ENCODE results near the gene DCLK2. TPM values are rescaled to one million over a fixed set of nuclear protein-coding genes. Genes with fewer than 3 reads are reported as not detected.

The DCLK2 gene
- total and polyA plus RNA-seq, 2 of the 13 experiments (the other 11 are each of a cell fraction or from before 2014, with no cell fraction given), result not detected

GRCh38 chr4:150072471-150072870, 5.8 kb upstream of the DCLK2 start:
- in situ Hi-C loops (cut with HindIII; ENCODE audit: extremely low pct_ligation_motif_present, low pct_unique_long_range_greater_than_20kb), result no loop called here

GRCh38 chr4:150072906-150073714, 5.1 kb upstream of the DCLK2 start:
- no peak for FAIRE-seq
- H3K9me3 ChIP-seq (ENCODE audit: low read length), result no peaks in the 10 kb centered on the region
- BruUV-seq (replicated peaks), result no TSS peak
- H3K4me2 ChIP-seq (ENCODE audit: low read depth, low read length), result no peak overlapping the region
- no peak overlapping the region for H2AFZ ChIP-seq (ENCODE audit: low read length)
- no peak overlapping the region for H3K4me3 ChIP-seq (replicated peaks in 1 of 3; ENCODE audit: insufficient read depth in 1 of 3, low read depth in 2 of 3, low read length in 3 of 3)
- ATAC-seq, result no peak
- ChIA-PET POLR2A (no interaction called here), CTCF (ENCODE audit: low intra/inter-chr PET ratio, low total read pairs) (no interaction called here)
- H3K36me3 ChIP-seq (replicated peaks in 1 of 2; ENCODE audit: control insufficient read depth in 1 of 2, insufficient read depth in 2 of 2, low read length in 2 of 2), result no peaks in the 10 kb centered on the region
- WGBS (ENCODE audit: low lambda C conversion rate), result 0% methylated on average over 2 of the region's 2 CpGs
- H3K27me3 ChIP-seq (ENCODE audit: control insufficient read depth in 1 of 2, insufficient read depth in 2 of 2, low read length in 2 of 2), result peaks cover 0 to 5% of the 10 kb centered on the region in 2 experiments; a peak in 1 of 5 replicates
- intact Hi-C loops (cut with micrococcal nuclease; ENCODE audit: unreplicated experiment) (no loop called here), in situ Hi-C loops (cut with HindIII; ENCODE audit: extremely low pct_ligation_motif_present, low pct_unique_long_range_greater_than_20kb) (no loop called here)
- DNase-seq (ENCODE audit: low spot score), result no peak
- no peak overlapping the region for H3K27ac ChIP-seq (ENCODE audit: extremely low read length, insufficient read depth, low read length)
- no peak overlapping the region for H3K9ac ChIP-seq (ENCODE audit: insufficient read depth, low read depth, low read length)
- H3K79me2 ChIP-seq (ENCODE audit: insufficient read depth, low read length), result no peaks in the 10 kb centered on the region
- no peaks in the 10 kb centered on the region for H3K4me1 ChIP-seq (ENCODE audit: insufficient read depth, low read length)
- H4K20me1 ChIP-seq (ENCODE audit: insufficient read depth, low read length), result no peaks in the 10 kb centered on the region
- TF ChIP-seq ARID2 (CRISPR knock-in tag; IDR thresholded peaks at IDR 0.05; ENCODE audit: borderline replicate concordance) (no peak), KDM5B (CRISPR knock-in tag; IDR thresholded peaks at IDR 0.05; ENCODE audit: borderline replicate concordance) (no peak), THAP7 (CRISPR knock-in tag; IDR thresholded peaks at IDR 0.05) (no peak), ZHX1 (CRISPR knock-in tag; IDR thresholded peaks at IDR 0.05; ENCODE audit: low read depth) (no peak), TBP (CRISPR knock-in tag; IDR thresholded peaks at IDR 0.05) (no peak), BATF2 (CRISPR knock-in tag; IDR thresholded peaks at IDR 0.05) (no peak), HOXA7 (CRISPR knock-in tag; IDR thresholded peaks at IDR 0.05) (no peak)

More at GRCh38 chr4:150072471-150072870, 5.8 kb upstream of the DCLK2 start:
- no peaks in the 10 kb centered on the region for H3K9me3 ChIP-seq (ENCODE audit: low read length)
- no peak overlapping the region for H3K27ac ChIP-seq (ENCODE audit: extremely low read length, insufficient read depth, low read length)
- peaks cover 0 to under 1% of the 10 kb centered on the region in 2 experiments; a peak in 1 of 5 replicates for H3K27me3 ChIP-seq (ENCODE audit: control insufficient read depth in 1 of 2, insufficient read depth in 2 of 2, low read length in 2 of 2)
- DNase-seq (ENCODE audit: low spot score), result no peak
- H4K20me1 ChIP-seq (ENCODE audit: insufficient read depth, low read length), result no peaks in the 10 kb centered on the region
- H3K4me2 ChIP-seq (ENCODE audit: low read depth, low read length), result no peak overlapping the region
- no peak overlapping the region for H3K4me3 ChIP-seq (replicated peaks in 1 of 3; ENCODE audit: insufficient read depth in 1 of 3, low read depth in 2 of 3, low read length in 3 of 3)
- no peak overlapping the region for H2AFZ ChIP-seq (ENCODE audit: low read length)
- H3K4me1 ChIP-seq (ENCODE audit: insufficient read depth, low read length), result no peaks in the 10 kb centered on the region
- no peaks in the 10 kb centered on the region for H3K36me3 ChIP-seq (replicated peaks in 1 of 2; ENCODE audit: control insufficient read depth in 1 of 2, insufficient read depth in 2 of 2, low read length in 2 of 2)
- peak; percentile 71 for ATAC-seq
- 3% methylated on average over 4 of the region's 4 CpGs for WGBS (ENCODE audit: low lambda C conversion rate)
- POLR2A ChIA-PET, result no interaction called here
- peak; percentile 53 for TF ChIP-seq NR2F6 (IDR thresholded peaks at IDR 0.05)
- TF ChIP-seq NR2F6 (CRISPR knock-in tag; IDR thresholded peaks at IDR 0.05), result peak; percentile 67
- TF ChIP-seq CEBPB (IDR thresholded peaks at IDR 0.05; ENCODE audit: borderline replicate concordance, low read depth, low read length), result peak; percentile 42; the same call in 1 of the 2 replicates
- no peak for TF ChIP-seq MAFK (conservative IDR thresholded peaks at IDR 0.05 in 1 of 2, IDR thresholded peaks at IDR 0.05 in 1 of 2; ENCODE audit: low read length in 2 of 2)
- no peak for TF ChIP-seq KAT7 (CRISPR knock-in tag; IDR thresholded peaks at IDR 0.05; ENCODE audit: borderline replicate concordance)
- no peak for TF ChIP-seq STAT5B (CRISPR knock-in tag; IDR thresholded peaks at IDR 0.05)
- 0 out of 2 replicates have a peak, but pooled peaks have one; percentile 53 for TF ChIP-seq ZNF12 (CRISPR knock-in tag; IDR thresholded peaks at IDR 0.05)
- TF ChIP-seq CEBPG (CRISPR knock-in tag; IDR thresholded peaks at IDR 0.05), result 0 out of 2 replicates have a peak, but pooled peaks have one; percentile 37
- TF ChIP-seq ZNF784 (CRISPR knock-in tag; IDR thresholded peaks at IDR 0.05; ENCODE audit: borderline replicate concordance), result no peak
- no peak overlapping the region for H3K9ac ChIP-seq (ENCODE audit: insufficient read depth, low read depth, low read length)
- intact Hi-C loops (cut with micrococcal nuclease; ENCODE audit: unreplicated experiment), result no loop called here
- no peaks in the 10 kb centered on the region for H3K79me2 ChIP-seq (ENCODE audit: insufficient read depth, low read length)
- FAIRE-seq, result no peak
- BruUV-seq (replicated peaks), result no TSS peak
- CTCF ChIA-PET (ENCODE audit: low intra/inter-chr PET ratio, low total read pairs), result no interaction called here
